Spleen (tissue), 7 donors: ENCODE measurements around the gene CASP10.

Source experiments
- POLR2AphosphoS5 ChIP-seq, 3 donors: sonication (generic); formaldehyde crosslinking; IDR thresholded peaks; one replicate each; pipeline ENCODE4 v1.5.1; 2017; ENCODE audit warnings: antibody characterized with exemption in 3 of 3
- TF ChIP-seq, protein P1 (sequence below), 11 experiments: fragments of 200-600 bp in 7 of 11; fragments of 450-650 bp in 4 of 11; sonication (generic) in 4 of 11; IDR thresholded peaks in 8 of 11; conservative IDR thresholded peaks in 3 of 11; 1 replicate in 7 of 11; 2 replicates in 4 of 11; pipeline versions ENCODE4 v1.4.0 to v1.8.0; 2016 to 2021; ENCODE audit warnings: antibody characterized with exemption in 11 of 11, inconsistent platforms in 4 of 11, mild to moderate bottlenecking in 1 of 11
- donor health status: DM: no; HTN: no; CAD: no; lungs with moderate emphysema.
- donor health status: DM: no; HTN: no; CAD: no.
- donor health status: DM: no; HTN: no; CAD: no.

DNA sequence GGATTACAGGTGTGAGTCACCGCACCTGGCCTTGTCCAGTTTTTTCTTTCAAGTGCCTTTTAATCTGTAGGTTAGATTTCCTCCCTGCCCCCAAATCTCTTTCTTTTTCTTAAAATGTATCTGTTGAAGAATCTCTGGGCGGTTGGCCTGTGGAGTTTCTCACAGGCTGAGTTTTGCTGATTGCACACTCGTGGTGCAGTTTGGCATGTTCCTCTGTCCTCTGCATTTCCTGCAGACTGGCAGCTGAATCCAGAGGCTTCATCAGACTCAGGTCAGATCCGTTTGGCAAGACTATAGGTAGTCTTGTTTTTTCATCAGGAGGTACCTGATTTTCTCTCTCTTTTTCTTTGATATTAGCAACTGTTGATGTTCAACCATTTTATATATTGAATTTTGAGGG is 5.5 kb downstream of the CASP10 start:
- TF ChIP-seq, protein P1, sequence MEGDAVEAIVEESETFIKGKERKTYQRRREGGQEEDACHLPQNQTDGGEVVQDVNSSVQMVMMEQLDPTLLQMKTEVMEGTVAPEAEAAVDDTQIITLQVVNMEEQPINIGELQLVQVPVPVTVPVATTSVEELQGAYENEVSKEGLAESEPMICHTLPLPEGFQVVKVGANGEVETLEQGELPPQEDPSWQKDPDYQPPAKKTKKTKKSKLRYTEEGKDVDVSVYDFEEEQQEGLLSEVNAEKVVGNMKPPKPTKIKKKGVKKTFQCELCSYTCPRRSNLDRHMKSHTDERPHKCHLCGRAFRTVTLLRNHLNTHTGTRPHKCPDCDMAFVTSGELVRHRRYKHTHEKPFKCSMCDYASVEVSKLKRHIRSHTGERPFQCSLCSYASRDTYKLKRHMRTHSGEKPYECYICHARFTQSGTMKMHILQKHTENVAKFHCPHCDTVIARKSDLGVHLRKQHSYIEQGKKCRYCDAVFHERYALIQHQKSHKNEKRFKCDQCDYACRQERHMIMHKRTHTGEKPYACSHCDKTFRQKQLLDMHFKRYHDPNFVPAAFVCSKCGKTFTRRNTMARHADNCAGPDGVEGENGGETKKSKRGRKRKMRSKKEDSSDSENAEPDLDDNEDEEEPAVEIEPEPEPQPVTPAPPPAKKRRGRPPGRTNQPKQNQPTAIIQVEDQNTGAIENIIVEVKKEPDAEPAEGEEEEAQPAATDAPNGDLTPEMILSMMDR (IDR thresholded peaks at IDR 0.05 in 8 of 11, conservative IDR thresholded peaks at IDR 0.05 in 3 of 11), result no peak
- no peak for TF ChIP-seq POLR2AphosphoS5 (IDR thresholded peaks at IDR 0.05)
